ENCODE results near the gene SLC2A3.
"Not testable (repeated sequence)": the region's sequence is repeated elsewhere in the genome, so short reads cannot be mapped to it uniquely, and the experiment has no call there.

The SLC2A3 gene

DNA sequence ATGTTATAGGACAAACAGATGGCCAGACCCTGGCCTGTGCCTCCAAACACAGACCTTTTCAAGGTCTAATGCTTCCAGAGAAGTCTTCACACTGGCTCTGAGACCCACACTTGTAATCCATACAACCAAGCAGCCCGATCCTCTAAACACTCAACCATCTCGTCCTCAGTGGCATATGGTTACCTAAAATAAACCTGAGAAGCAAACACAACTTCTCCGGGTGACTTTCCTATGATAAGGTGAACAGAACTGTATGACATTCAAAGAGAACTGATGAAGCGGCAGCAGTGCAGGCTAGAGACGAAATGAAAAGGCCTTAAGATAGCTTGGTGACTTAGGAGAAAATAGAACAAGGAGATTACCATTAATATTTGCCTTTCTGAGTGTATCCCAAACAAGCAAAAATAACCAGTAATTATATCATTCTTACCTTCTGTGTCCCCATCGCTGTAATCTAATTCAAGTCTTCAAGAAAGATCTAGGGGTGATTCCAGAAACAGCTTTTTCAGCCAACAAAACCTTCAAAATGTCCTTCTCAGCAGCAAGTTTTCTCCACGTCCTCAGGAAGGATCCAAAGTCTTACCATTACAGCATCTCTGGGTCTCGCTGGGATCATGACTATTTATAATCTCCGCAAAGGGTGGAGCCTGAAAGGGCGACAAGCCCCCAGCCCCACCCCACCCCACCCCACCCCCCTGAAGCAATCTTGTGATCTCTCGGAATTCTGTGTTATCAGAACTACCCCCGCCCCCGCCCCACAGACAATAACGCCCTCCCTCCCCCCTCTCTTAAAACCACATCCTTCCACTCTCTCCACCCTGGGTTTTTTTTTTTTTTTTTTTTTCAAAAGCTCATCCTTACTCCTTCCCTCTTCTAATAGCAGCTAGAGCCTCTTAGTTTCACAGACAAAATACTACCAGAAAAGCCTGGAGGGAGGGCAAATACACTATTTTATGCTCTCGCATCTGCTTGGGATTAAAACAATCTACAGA is at the start of gene SLC2A3:
SLC2A3 (minus strand) TSS at position 598 of the 992 bp plus-strand sequence; CDS start at position 445, 153 bp downstream.
- DNase-seq (ENCODE audit: low read depth): peak; percentile 56

DNA sequence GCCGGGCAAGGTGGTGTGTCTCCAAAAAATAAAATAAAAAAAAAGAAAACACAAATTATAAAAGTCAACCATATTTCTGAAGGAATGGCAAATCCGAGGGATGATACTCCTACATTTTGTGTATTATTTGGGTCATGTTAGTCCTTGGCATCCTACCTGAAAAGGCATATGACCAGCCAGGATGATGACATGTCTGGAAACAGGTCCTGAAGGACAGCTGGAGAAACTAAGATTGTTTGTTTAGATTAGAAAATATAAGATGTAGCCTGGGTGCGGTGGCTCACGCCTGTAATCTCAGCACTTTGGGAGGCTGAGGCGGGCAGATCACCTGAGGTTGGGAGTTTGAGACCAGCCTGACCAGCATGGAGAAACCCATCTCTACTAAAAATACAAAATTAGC is 48.9 kb upstream of the SLC2A3 start:
- DNase-seq (ENCODE audit: low read depth): no peak

DNA sequence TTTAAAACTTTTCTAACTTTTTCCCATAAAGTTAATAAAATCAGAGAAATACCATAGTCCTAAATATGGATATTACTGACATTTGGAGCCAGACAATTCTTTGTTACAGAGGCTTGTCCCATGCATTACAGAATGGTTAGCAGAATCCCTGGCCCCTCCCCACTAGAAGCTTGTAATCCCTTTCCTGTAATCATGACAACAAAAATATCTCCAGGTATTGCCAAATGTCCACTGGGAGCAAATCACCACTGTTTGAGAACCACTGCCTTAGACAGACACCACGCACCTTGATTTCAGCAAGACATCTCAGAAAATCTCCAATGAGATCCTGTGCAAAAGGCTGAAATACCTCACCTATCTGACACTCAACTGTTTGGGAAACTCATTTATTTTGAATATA is 47.5 kb upstream of the SLC2A3 start:
- DNase-seq (ENCODE audit: low read depth): not testable (repeated sequence)

DNA sequence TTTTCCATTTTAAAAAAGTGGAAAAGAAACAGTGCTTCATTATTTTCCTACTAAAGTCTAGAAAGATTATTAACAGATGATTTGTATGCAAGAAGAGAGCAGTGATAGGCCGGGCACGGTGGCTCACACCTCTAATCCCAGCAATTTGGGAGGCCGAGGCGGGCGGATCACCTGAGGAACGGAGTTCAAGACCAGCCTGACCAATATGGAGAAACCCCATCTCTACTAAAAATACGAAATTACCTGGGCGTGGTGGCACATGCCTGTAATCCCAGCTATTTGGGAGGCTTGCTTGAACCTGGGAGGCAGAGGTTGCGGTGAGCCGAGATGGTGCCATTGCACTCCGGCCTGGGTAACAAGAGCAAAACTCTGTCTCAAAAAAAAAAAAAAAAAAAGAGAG is 47.0 kb upstream of the SLC2A3 start:
- DNase-seq (ENCODE audit: low read depth): not testable (repeated sequence)

DNA sequence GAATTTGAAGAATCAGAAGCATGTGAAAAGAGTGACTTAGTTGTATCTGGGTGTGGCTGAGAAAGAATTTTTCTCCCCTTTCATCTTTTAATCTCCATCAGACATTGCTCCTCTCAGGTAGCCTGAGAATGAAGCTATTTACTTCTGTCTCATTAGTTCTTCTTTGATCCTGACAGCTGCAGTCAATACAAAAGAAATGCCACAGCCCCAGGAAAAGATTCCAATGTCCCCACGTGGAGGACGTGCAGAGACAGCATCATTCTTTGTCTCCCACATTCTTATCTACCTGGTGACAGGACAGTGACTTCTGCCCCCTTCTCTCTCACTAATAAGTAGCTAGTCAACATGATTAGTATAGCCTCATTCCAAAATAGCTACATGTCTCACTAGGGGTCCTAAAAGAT is 46.3 kb upstream of the SLC2A3 start:
- DNase-seq (ENCODE audit: low read depth): not testable (repeated sequence)

DNA sequence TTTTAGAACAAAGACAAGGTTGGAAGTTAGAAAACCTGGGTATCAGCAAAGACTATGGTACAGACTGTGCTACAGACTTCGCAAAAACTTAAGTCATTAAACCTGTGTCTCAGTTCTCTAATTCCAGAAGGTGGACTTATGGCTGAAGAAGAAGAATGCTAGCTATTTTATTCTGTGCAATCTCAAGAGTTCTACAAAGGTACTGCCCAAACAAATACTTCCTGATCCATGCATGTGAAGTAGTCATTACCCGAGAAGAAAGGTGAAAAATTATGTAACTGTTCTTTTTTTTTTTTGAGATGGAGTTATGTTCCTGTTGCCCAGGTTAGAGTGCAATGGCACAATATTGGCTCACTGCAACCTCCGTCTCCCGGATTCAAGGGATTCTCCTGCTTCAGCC is 45.5 kb upstream of the SLC2A3 start:
- no peak for DNase-seq (ENCODE audit: low read depth)

DNA sequence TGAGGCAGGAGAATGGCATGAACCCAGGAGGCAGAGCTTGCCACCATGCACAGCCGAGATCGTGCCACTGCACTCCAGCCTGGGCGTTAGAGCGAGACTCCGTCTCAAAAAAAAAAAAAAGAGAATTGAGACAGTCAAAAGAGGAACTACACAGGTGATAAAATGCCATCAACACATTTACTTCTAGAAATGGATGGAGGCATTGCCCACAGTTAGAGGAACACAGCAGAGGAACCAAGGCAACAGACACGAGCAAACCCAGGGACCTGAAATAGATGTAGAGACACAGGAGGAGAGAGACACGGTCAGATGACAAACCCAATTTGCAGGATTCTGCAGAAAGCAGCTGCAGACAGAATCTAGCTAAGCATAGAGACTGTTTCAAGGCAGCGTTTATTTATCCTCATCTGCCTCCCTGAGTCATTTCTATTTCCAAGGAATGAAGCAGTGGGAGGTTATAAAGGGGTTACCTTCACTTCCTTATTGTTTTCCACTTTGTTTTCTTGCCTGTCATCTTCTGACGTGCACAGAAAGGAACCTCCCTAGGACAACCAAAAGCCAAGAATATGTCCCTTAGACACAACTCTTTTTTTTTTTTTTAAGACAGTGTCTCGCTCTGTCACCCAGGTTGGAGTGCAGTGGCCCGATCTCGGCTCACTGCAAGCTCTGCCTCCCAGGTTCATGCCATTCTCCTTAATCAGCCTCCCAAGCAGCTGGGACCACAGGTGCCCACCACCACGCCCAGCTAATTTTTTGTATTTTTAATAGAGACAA is 41.6 kb upstream of the SLC2A3 start:
- not testable (repeated sequence) for DNase-seq (ENCODE audit: low read depth)

DNA sequence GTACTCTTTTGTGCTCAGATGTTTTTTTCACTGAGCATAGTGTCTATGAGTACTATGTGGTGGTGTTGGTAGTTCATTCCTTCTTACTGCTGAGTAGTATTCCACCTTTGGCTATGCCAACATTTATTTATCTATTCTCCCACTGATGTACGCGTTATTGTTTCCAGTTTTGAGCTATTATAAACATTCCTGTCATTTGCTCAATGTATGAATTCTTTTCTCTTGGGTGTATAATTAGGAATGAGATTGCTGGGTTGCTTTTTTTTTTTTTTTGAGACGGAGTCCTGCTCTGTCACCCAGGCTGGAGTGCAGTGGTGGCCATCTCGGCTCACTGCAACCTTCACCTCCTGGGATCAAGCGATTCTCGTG is 37.5 kb upstream of the SLC2A3 start:
- no peak for DNase-seq (ENCODE audit: low read depth)

DNA sequence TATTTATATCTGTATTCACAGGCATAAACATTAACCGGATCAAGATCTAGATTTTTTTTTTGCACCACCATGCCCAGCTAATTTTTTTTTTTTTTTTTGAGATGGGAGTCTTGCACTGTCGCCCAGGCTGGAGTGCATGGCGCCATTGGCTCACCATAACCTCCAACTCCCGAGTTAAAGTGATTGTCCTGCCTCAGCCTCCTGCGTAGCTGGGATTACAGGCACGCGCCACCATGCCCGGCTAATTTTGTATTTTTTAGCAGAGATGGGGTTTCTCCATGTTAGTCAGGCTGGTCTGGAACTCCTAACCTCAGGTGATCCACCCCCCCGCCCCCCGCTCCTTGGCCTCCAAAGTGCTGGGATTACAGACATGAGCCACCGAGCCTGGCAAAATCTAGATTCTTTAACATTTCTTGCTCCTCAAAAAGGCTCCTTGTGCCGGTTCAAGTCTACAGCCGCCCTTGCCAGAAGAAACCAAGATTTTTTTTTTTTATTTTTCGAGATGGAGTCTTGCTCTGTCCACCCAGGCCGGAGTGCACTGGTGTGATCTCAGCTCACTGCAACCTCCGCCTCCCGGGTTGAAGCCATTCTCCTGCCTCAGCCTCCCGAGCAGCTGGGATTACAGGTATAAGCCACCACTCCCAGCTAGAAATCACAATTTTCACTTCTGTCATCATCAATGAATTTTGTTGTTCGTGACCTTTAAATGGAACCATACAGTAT is 36.9 kb upstream of the SLC2A3 start:
- no peak for DNase-seq (ENCODE audit: low read depth)

DNA sequence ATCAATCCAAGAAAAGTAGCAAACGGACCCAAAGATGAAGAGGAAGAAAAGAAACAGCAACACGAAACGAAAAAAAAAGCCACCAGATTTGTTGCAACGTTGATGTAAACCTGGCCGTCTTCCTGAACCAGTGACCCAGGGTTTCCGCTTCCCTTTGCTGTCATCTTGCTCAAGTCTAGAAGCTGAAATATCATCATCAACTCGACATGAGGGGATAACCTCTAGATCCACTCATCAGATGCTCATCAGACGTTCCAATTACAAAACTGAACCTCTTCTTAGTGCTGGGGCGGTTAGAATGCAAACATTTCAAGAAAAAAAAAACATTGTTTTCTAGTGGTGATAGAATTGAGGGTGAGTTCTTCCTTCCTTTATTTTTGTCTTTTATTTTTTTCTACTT is 36.3 kb upstream of the SLC2A3 start:
- DNase-seq (ENCODE audit: low read depth): not testable (repeated sequence)

DNA sequence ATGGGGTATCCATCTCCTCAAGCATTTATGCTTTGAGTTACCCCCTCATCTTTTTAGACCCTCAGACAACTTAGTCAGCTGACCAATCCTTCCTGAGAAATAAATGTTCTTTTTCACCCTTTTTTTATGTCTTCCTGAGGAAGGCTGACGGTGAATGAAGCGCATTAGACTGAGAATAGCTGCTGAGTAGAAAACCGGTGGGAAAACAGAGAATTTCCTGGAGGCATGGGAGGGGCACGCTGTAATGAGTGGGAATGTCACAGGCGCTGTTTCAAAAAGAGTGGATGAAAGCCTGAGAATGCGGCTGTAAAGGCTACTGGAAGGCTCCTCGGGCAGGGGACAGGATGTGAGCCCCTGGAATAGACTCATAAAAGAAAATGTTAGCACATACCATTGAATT is 35.8 kb upstream of the SLC2A3 start:
- DNase-seq (ENCODE audit: low read depth): not testable (repeated sequence)

DNA sequence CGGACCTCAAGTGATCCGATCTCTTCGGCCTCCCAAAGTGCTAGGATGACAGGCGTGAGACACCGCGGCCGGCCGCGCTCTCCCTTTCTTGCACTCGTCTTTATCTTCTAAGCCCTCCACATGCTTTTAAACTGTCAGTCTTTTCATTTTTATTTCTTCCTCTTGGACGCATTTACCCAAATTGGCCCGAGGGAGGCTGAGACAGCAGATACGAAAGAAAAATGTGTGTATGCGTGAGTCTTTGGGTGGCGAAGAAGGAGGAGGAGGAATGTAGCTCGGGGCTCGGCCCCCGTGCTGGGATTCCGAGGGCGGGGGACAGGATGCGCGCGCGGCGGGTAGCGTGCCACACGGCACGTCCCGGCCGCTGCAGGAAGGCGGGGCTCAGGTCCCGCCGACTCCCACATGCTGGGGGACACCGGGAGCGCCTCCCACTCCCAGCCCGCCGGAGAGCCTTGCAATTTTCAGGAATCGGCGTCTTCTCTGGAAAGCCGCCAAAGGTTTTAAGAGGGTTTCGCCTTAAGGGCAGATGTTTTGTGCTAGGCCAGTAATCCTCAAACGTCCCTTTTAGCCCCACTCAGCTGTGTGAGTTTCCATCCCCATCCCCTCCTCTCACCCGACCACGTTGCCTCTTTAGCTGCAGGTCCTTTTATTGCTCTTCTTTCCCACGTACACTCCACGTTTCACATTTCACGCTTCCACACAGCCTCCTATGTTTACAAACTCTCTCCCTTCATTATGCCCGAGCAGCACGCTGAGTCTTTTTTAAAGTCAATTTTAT is 34.7 kb upstream of the SLC2A3 start:
- DNase-seq (ENCODE audit: low read depth): peak; percentile 76

DNA sequence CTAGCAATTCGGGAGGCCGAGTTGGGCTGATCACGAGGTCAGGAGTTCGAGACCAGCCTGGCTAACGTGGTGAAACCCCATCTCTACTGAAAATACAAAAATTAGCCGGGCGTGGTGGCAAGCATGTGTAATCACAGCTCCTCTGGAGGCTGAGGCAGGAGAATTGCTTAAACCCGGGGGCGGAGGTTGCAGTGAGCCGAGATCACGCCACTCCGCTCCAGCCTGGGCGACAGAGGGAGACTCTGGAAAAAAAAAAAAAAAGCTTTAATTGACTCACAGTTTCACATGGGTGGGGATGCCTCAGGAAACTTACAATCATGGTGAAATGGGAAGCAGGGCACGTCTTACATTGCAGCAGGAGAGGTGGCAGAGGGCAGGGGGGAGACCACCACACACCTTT is 30.6 kb upstream of the SLC2A3 start:
- no peak for DNase-seq (ENCODE audit: low read depth)

DNA sequence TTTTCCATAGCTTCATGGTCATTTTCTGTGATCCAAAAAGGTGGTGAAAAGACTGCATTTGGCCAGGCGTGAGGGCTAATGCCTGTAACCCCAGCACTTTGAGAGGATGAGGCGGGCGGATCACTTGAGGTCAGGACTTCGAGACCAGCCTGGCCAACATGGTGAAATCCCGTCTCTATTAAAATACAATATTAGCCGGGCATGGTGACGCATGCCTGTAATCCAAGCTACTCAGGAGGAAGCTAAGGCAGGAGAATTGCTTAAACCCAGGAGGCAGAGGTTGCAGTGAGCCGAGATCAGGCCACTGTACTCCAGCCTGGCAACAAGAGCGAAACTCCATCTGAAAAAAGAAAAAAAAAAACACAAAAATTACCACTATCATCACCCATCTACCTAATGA is 28.7 kb upstream of the SLC2A3 start:
- not testable (repeated sequence) for DNase-seq (ENCODE audit: low read depth)

DNA sequence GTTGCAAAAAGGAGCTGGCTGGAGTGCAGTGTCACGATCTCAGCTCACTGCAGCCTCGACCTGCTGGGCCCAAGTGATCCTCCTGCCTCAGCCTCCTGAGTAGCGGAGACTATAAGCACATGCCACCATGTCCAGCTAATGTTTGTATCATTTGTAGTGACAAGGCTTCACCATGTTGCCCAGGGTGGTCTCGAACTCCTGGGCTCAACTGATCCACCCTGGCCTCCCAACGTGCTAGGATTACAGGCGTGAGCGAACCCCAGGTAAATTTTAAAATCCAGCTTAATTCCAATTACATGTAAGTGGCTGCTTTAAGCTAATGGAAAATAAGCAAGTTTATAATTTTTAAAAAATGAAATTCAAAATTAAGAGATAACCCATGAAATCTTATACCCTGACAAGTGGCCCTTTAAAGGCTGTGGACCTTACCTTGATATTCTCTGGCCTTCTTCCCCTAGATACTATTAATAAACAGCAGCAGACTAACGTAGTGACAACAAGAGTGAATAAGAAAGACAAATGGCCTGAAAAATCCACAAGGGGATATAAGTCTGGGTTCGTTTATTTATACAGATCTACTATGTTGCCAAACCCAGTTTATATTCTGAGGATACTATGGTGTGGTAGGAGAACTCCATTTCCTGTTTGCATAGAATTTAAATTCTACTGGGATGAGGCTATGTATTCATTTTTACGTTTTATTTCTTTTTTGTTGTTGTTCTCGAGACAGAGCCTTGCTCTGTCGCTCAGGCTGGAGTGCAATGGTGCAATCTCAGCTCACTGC is 25.6 kb upstream of the SLC2A3 start:
- no peak for DNase-seq (ENCODE audit: low read depth)

DNA sequence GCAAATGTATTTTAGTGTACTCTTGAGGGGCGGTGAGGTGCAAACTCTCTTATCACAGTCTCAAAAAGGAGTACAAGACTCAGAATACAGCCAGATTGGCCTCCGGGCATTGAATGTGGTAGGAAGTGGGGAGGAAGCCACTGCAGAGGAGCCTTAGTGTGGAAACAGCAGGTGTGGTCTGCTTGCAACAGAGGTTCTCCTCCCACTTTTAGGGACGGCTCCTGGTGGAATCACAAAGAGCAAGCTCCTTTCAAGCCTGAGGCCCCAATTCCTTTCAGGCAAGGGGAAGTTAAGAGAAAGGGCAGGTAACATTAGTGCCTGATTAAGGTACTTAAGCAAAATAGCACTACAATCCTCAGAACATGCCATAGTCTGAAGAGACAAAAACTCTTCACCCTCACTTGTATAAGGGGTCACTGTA is 23.7 kb upstream of the SLC2A3 start:
- peak; percentile 19 for DNase-seq (ENCODE audit: low read depth)

DNA sequence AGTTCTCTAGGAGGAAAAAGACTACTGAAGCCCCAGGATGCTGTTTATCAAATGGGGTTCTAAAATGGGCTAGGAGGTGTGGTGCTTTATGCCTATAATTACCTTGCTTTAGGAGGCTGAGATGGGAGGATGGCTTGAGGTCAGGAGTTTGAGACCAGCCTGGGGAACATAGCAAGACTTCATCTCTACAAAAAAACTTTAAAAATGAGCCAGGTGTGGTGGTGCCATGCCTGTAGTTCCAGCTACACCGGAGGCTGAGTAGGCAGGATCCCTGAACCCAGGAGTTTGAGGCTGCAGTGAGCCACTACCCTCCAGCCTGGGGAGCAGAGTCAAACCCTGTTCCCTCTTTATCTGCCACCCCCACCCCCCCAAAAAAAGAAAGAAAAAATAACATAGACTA is 23.3 kb upstream of the SLC2A3 start:
- no peak for DNase-seq (ENCODE audit: low read depth)

DNA sequence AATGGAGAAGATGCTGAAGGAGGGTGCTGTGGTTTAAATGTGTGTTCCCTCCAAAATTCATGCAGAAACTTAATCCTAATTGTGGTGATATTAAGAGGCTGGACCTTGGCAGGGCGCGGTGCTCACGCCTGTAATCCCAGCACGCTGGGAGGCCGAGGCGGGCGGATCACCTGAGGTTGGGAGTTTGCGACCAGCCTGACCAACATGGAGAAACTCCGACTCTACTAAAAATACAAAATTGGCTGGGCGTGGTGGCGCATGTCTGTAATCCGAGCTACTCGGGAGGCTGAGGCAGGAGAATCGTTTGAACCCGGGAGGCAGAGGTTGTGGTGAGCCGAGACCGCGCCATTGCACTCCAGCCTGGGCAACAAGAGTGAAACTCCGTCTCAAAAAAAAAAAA is 18.9 kb upstream of the SLC2A3 start:
- DNase-seq (ENCODE audit: low read depth): not testable (repeated sequence)

DNA sequence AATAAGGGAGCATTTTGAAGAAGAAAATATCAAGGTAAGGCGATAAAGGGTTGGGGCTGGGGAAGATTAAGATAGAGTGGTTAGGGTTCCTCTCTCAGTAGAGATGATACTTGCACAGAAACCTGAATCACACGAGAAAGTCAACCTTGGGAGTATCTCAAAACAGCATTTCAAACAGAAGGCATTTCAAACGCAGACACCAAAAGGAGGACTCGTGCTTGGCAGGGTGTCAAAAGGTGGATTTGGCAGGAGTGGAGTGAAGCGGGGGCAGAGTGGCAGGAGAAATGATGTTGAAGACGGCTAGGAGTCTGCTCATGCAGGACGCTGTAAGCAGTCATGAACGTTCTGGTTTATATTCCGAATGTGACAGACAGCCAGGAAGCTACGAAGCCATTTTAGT is 18.4 kb upstream of the SLC2A3 start:
- DNase-seq (ENCODE audit: low read depth): not testable (repeated sequence)

DNA sequence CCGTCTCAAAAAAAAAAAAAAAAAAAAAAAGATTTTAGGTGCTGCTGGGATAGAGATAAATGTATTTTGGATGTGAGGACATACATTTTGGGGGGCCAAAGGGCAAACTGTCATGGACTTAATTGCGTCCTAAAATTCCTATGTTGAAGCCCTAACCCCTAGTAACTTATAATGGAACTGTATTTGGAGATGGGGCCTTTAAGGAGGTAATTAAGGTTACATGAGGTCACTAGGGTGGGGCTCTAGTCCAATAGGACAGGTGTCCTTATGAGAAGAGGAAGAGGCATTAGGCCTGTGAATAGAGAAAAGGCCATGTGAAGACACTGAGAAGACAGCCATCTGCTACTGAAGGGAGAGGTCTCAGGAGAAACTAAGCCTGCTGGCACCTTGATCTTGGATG is 17.9 kb upstream of the SLC2A3 start:
- not testable (repeated sequence) for DNase-seq (ENCODE audit: low read depth)

DNA sequence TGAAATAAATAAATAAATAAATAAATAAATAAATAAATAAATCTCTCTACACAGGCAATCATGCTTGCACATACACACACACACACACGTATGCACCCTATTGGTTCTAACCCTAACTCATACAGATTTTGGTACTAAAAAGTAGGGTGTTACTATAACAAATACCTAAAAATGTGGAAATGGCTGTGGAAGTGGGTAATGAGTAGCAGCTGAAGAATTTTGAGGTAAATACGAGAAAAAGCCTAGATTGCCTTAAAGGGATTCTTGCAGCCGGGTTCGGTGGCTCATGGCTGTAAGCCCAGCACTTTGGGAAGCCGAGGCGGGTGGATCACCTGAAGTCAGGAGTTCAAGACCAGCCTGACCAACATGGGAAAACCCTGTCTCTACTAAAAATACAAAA is 15.7 kb upstream of the SLC2A3 start:
- DNase-seq (ENCODE audit: low read depth): no peak

All from activated T-helper 1 cell treated with Interleukin-2 at 50 U/mL for 16 hours (primary cell).